ENCODE results near the gene DRC7.
"Not testable (repeated sequence)": the region's sequence is repeated elsewhere in the genome, so short reads cannot be mapped to it uniquely, and the experiment has no call there.

DRC7 gene

DNA sequence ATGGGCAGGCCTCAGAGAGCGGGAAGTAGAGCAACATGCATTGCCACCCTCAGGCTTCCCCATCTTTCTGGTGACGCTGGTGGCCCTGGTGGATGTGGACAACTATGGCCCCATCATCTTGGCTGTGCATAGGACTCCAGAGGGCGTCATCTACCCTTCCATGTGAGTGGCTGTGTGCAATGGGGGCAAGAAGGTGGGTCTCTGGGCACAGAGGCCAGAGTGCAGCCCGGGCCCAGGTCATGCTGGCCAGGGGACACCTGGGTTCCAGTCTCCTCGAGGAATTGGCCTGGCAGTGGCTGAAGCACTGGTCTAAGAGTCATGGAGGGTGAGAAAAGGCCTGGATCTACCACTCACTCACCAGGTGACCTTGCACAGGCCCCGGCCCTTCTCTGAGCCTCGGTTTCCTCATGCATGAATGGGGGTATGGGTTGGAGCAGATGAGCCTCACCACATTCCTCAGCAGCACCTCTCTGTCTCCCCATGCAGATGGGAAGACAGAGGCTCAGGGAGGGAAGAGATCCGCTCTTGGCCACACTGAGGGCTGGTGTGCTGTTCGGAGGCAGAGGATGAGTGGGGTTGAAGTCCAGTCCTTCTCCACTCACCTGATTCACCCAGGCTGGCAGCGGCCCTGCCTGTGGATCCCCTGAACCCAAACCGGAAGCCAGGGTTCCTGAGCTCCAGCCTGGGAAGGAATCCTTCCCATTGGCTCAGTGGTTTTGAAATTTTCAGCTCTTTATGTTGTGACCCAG, 33.7 kb upstream of the DRC7 start:
- no peak for ATAC-seq

DNA sequence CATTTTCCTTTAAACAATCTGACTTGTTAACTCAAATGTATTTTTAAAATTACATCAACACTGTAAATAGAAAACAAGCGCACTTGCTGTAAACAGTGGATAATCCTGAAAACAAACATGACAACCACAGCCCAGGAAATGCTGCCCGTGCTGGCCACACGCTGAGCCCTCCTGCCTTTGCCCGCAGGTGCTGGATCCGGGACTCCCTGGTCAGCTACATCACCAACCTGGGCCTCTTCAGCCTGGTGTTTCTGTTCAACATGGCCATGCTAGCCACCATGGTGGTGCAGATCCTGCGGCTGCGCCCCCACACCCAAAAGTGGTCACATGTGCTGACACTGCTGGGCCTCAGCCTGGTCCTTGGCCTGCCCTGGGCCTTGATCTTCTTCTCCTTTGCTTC, 33.1 kb upstream of the DRC7 start:
- ATAC-seq, result no peak

DNA sequence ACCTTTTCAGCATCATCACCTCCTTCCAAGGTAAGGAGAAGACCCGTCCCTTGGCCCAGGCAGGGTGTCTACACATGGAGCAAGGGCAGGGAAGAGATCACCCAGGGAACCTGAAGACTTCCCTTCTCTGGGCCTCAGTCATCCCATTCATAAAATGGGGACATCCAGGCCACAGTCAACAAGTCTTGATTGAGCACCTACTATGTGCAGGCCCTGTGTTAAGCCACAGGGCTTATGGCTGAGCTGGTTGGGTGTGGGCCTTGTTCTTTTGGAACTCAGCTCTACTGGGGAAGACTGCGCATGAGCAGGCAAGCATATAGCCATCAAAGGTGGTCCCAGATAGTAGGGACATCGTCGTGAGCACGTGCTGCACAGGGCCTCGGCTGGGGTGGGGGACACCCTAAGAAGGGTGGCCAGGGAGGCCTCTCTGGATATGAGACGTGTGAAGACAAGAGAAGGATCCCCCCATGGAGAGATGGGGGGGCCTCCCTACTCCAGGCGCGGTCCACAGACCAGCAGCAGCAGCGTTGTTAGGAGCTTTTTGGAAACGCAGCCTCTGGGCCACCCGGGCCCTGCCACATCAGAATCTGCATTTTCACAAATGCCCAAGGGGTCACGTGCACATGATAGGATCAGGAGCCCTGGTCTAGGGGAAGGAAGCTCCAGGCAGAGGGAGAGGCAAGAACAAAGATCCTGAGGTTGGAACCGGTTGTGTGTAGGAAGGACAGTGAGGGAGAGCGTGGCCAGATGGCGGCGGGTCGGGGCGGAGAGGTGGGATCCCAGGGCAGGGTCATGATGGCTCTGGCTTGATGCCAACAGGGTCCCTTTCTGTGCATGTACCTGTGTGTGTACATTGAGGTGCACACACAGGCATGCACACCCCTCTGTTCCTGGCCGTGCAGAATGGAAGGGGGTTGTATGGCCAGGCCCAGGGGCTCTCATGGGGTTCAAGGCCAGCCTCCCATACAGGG, 32.4 kb upstream of the DRC7 start:
- no peak for ATAC-seq

DNA sequence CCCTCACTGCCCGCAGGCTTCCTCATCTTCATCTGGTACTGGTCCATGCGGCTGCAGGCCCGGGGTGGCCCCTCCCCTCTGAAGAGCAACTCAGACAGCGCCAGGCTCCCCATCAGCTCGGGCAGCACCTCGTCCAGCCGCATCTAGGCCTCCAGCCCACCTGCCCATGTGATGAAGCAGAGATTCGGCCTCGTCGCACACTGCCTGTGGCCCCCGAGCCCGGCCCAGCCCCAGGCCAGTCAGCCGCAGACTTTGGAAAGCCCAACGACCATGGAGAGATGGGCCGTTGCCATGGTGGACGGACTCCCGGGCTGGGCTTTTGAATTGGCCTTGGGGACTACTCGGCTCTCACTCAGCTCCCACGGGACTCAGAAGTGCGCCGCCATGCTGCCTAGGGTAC, 31.2 kb upstream of the DRC7 start:
- no peak for ATAC-seq

DNA sequence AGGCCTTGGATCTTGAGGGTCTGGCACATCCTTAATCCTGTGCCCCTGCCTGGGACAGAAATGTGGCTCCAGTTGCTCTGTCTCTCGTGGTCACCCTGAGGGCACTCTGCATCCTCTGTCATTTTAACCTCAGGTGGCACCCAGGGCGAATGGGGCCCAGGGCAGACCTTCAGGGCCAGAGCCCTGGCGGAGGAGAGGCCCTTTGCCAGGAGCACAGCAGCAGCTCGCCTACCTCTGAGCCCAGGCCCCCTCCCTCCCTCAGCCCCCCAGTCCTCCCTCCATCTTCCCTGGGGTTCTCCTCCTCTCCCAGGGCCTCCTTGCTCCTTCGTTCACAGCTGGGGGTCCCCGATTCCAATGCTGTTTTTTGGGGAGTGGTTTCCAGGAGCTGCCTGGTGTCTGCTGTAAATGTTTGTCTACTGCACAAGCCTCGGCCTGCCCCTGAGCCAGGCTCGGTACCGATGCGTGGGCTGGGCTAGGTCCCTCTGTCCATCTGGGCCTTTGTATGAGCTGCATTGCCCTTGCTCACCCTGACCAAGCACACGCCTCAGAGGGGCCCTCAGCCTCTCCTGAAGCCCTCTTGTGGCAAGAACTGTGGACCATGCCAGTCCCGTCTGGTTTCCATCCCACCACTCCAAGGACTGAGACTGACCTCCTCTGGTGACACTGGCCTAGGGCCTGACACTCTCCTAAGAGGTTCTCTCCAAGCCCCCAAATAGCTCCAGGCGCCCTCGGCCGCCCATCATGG, 30.5 kb upstream of the DRC7 start:
- no peak for ATAC-seq

DNA sequence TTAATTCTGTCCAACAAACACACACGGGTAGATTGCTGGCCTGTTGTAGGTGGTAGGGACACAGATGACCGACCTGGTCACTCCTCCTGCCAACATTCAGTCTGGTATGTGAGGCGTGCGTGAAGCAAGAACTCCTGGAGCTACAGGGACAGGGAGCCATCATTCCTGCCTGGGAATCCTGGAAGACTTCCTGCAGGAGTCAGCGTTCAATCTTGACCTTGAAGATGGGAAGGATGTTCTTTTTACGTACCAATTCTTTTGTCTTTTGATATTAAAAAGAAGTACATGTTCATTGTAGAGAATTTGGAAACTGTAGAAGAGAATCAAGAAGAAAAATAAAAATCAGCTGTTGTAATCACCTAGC, 30.0 kb upstream of the DRC7 start:
- ATAC-seq, result no peak

DNA sequence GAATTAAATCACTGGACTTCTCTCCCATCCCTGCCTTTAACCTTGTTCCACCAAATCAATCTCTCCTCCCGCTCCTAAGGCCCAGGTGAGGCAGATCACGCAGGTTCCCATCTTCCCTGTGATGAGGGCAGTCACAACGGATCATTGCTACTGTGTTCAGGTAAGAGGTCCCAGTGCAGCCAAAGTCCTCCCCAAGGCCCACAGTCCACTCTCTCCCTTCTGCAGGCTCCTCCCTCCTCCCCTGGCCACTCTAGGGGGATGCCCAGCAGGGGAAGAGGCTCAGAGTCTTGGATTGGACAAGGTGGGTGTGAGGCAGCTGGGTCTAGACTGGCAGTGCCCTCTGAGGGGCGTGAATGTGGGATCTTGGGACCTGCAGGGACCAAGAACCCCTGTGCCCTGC, 29.1 kb upstream of the DRC7 start:
- ATAC-seq, result no peak

DNA sequence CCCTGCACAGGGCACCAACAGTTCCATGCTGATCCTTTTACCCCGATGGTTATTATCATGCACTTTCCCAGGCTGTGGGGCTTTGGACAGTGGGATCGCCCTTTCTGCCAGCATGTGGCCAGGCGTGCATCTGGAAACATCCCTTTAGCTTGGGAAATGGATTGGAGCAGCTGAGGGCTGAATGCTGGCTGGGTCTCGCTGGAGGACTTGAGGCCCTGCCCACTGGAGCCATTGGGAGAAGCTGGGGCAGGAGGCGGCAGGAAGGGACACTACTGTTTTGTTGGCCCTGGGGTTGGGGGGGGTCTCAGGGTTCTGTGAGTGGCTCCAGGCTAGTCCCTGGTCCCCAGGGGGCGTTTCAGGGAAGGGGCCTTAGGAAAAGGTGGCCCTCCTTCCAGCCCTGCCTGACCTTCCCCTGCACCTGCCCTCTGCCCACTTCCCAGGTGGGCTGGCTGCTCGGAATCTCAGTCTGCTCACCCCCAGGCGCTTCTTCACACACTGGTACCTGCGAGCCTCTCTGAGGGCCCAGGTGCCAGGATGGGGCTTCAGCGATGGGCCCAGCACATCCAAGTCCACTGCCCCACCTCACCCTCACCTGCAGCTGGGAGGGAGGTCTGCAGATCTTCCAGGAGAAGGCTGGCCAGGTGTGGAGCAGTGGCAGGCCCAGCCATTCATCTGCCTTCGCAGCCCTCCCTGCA, 28.1 kb upstream of the DRC7 start:
- no peak for ATAC-seq

DNA sequence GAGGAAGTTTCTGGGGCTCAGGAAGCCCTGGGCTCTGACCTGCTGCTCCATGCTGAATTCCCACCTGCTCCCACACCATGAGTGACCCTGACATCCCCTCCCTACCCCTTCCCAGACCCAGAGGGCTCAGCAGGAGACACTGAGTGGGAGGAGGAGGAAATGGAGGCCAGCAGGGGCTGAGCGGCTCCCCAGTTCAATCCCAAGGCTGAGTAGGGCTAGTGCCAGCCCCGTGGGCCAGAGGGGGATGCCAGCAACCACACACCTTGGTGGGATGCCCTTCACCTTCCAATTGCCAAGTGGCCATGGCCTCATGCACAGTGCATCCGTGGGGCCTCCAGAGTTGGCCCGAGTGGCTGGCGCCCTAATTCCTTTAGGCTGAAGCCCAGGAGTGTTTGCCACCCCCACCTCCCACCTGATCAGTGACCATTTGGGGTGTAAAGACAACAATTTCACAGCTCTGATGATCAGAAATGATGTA, 27.5 kb upstream of the DRC7 start:
- ATAC-seq, result no peak

DNA sequence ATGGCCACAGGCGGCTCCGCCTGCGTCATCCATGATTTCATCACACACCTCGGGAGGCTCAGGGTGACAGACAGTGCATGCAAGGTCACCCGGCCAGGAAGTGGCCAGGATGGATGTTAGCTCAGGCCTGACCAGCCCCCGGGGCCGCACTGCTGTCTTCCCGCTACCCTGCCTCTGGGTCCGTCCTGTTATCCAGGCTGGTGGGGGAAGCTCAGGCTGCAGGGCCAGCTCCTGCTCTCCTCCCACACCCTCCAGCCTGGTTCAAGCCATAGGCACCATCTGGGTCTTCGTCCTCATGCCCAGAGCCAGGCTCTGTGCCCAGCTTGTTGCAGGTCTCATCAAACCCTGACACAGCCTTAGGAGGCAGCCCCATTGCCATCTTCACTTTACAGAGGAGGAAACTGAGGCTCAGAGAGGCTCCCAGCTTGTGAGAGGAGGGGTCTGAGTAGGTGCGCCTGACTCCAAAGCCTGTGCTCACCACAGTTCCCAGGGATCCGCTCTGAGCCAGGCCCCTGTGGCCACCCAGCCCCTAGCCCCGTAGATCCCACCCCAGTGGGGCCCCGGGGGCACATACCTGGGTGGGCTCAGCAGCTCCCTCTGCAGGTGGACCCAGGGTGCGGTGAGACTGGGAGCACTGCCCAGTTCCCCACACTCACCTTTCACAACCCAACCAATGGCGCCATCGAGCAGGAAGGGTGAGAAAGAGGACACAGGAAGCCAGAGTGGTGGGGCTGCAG, 26.9 kb upstream of the DRC7 start:
- ATAC-seq, result no peak

DNA sequence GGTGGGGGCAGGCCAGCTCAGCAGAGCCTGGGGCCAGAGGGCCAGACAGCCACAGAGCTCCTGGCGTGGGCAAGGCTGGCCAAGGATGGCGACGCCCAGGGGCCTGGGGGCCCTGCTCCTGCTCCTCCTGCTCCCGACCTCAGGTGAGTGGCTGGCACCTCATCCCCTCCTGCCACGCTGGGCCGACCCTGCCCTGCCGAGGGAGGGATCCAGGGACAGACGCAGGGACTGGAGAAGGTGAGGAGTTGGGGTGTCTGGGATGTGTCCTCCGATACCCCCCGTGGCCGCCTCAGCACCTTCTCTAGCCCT, 26.4 kb upstream of the DRC7 start, which contains the start of gene ADGRG3:
Gene ADGRG3, plus strand, starts transcription at position 44 of the 309 bp plus-strand sequence. Its CDS starts 42 bp downstream, at position 86.
- ATAC-seq, result no peak

DNA sequence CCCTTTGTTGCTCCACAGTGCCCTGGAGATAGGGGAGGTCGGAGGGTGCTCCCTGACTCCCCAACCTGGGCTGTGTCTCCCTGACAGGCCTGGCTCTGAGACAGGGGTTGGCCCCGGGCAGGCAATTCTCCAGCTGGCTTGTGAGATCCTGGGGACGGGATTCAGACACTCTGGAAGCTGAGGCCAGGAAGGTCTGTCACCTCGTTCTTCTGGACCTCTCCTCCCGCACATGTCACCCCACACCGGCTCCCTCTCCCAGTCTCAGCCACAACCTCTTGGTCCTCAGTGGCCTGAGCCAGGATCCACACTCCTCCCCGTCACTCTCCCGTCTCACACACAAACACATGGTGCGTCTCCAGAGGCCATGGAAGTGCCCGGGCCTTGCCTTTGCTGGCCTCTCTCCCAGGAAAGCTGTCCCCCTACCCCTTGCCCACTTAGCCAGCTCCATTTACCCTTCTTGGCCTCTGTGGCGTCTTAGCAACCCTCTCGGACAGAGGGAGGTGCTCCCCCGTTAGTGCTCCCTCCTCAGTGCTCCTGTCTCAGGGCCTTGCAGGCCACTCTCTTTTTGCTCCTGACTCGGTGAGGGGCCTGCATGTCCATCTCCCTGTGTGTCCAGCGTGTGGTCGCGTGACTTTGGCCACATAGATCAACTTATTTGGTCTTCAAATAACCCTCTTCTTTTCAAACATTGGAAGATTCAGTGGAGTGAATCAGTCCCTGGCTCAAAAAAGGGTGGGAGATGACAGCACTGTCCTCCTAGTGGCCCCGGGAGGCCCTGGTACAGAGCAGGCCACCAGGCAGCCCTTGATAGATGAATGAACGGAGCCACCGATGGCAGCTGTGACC, 25.8 kb upstream of the DRC7 start:
- no peak for ATAC-seq

DNA sequence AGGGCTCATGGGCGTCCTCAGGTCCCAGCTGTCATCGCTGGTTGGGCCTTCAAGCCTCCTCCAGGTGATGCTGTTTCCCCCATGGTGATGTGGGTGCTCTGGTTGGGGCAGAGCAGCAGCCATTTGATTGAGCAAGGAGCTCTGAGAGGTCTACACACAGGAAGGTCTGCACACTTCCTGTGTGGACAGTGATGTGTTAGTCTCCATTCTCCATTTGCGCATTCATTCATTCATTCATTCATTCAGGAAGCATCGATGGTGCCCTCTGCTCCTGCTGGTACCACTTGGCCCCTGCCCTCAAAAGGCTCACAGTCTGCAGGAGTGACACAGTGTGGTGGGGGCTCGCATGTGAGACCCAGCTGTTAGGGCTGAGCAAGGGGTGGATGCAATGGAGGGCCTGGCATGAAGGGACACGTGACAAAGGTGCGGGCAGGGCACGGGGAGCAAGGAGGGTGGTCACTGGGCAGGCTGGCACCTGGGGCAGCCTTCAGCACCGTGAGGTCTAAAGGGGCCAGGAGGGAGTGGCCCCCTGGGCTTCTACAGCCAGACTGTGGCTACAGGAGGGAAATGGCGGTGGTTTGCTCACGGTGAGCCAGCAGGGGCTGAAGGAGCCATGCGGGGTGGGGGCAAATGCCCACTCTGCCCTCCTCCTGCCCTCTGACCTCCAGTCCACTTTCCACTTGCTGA, 25.0 kb upstream of the DRC7 start:
- ATAC-seq, result no peak

DNA sequence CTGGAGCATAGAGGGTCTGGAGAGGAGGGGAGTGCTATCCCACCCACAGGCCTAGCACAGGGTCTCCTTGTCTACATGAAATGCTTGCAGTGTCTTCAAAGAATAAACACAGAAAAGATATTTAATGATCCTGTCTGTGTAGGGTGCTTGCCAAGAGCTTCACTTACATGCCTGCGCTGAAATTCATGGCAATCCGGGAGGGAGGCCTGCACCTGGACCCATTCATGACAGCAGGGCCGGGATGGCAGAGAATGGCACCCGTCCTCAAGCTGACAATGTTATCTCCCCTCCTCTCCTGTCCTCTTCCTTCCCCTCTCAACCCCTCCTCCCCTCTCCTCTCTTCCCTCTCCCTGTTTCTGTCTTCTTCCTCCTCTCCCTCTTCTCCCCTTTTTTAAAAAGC, 24.4 kb upstream of the DRC7 start:
- ATAC-seq, result no peak

DNA sequence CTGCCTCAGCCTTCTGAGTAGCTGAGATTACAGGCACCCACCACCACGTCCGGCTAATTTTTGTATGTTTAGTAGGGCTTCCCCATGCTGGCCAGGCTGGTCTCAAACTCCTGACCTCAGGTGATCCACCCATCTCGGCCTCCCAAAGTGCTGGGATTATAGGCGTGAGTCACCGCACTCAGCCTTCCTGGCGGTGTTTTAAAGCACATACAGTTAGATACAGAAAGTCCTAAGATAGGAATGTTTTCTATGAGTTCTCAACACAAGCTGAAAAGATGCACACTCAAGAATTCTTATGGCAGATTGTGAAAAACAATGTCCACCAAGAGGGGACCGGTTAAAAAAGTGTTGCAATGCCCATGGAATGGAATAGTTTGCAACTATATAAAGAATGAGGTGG, 23.2 kb upstream of the DRC7 start:
- ATAC-seq, result not testable (repeated sequence)

DNA sequence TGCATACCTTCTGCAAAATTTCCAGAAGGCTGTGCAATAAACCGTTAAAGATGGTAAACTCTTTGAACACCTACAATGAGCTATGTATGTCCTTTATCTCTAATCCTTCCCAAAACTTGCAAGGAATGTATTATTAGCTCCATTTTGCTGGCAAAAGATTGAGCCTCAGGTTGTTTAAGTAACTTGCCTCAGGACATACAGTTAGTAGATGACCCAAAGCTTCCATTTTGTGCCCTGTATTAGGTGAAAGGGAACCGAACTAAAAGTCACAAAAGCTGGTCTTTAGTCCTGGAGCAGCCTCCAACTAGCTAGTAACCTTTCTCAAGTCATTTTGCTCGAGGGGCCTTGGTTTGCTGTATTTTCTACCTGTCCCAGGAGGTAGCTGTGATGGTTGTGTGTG, 22.2 kb upstream of the DRC7 start:
- no peak for ATAC-seq

DNA sequence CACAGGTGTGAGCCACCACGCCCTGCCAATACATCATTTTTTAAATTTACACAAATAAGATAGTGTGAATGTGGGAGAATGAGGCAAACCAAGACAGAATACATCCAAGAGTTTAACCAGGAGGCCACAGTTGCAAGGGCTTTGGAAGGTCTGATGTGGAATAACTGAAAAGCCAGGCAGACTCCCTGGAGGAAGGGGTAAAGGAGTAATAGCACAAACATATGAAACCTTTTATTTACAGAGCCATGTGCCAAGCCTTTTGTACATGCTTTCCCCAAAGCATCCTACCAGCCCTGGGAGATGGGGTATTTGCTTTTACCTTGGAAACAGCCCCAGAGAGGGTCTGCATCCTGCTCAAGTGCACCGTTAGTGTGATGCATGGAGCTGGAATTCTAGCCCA, 21.8 kb upstream of the DRC7 start:
- ATAC-seq, result no peak

DNA sequence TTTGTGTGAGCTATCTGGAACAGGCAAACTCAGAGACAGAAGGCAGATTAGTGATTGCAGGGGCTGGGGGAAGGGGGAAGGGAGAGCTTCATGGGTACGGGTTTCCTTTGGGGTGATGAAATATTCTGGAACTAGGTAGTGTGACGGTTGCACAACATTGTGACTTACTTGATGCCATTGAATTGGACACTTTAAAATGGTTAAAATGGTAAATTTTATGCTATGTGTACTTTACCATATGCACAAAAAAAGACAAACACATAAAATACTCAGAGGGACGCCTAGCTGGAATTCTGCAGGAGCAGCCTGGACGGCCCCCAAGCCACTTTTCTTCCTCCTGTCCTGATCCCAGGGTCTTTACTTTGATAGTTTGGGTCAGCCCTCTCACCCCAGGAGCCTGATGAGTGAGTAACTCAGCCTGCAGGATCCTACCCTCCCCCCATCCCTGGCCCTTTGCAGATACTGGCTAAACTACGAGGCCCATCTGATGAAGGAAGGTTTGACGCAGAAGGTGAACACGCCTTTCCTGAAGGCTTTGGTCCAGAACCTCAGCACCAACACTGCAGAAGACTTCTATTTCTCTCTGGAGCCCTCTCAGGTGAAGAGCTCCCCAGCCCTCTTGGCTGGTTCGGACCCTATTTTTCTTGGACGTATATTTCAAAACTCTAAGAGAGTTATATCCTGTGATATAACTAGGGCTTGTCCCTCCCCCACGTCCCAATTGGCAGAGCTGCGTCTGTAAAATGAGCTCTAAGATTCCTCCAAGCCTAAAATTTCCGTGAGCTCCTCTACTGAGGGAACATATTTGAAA, 18.7 kb upstream of the DRC7 start:
- ATAC-seq, result no peak

DNA sequence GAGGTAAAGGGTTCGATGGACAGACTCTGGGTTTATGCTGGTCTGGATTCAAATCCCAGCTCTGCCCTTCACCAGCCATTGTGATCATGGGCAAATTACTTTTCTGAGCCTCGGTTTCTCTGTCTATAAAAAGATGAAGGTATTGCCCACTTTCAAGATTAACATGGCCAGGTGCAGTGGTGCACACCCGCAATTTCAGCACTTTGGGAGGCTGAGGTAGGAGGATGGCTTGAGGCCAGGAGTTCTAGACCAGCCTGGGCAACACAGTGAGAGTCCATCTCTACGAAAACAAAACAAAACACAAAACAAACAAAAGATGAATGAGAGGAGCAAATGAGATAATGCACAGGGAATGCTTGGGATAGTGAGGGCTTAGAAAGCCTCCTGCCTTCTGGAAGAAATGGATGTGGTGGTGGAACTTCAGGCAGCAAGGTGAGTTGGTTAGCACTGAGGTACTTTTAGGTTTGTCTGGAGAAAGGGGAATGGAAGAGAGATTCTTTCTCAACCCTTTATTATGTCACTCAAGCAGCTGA, 18.0 kb upstream of the DRC7 start:
- ATAC-seq, result no peak

All from activated CD4-positive, CD25-positive, alpha-beta regulatory T cell treated with anti-CD3 and anti-CD28 coated beads, Interleukin-2, amount 50 U/mL, for 24 hours (primary cell).